Adrenal gland (tissue), 5 donors: ENCODE data around the gene CISD1.

Experiments used
- POLR2A ChIP-seq, 2 donors: fragments of 450-650 bp; IDR thresholded peaks; one replicate each; pipeline ENCODE4 v1.6.1; 2017; ENCODE audit warnings: antibody characterized with exemption in 2 of 2, mild to moderate bottlenecking in 2 of 2, moderate library complexity in 1 of 2
- TF ChIP-seq, protein P1 (sequence below), 6 experiments: fragments of 450-650 bp in 4 of 6; fragments of 200-600 bp in 2 of 6; sonication (generic) in 1 of 6; IDR thresholded peaks; 1 replicate in 5 of 6; 2 replicates in 1 of 6; pipeline versions ENCODE4 v1.5.1 to v1.8.0; 2016 to 2021; ENCODE audit warnings: antibody characterized with exemption in 6 of 6, mild to moderate bottlenecking in 2 of 6, moderate library complexity in 1 of 6
- donor health status: DM: no; HTN: no; CAD: no.

GRCh38 chr10:58220769-58221451, 48.1 kb upstream of the CISD1 start:
- TF ChIP-seq, protein P1, sequence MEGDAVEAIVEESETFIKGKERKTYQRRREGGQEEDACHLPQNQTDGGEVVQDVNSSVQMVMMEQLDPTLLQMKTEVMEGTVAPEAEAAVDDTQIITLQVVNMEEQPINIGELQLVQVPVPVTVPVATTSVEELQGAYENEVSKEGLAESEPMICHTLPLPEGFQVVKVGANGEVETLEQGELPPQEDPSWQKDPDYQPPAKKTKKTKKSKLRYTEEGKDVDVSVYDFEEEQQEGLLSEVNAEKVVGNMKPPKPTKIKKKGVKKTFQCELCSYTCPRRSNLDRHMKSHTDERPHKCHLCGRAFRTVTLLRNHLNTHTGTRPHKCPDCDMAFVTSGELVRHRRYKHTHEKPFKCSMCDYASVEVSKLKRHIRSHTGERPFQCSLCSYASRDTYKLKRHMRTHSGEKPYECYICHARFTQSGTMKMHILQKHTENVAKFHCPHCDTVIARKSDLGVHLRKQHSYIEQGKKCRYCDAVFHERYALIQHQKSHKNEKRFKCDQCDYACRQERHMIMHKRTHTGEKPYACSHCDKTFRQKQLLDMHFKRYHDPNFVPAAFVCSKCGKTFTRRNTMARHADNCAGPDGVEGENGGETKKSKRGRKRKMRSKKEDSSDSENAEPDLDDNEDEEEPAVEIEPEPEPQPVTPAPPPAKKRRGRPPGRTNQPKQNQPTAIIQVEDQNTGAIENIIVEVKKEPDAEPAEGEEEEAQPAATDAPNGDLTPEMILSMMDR (IDR thresholded peaks at IDR 0.05): no peak
- TF ChIP-seq POLR2A (IDR thresholded peaks at IDR 0.05): no peak
